A172 (cell line): ENCODE results near the gene RANBP9. TPM values are rescaled to one million over a fixed set of nuclear protein-coding genes. Genes with fewer than 3 reads are reported as not detected.

Source experiments
- DNase-seq: peaks from one replicate; pipeline ENCODE4 v3.0.0-alpha.2; 2015; ENCODE audit warnings: low spot score
- total RNA-seq: library from RNA; depleted of rRNA; stranded (reverse); fragments of >200 nt; shearing (Covaris generic); gene quantifications from 2 replicates; pipeline ENCODE4 v1.2.3, GENCODE V29; 2014

The RANBP9 gene
- total RNA-seq, 1 experiment from 2014 or later, result 21.8 TPM

GRCh38 chr6:13710552-13711323 lies 897 bp downstream of the RANBP9 start:
- no peak for DNase-seq

- no peak for DNase-seq
These were observed 1.7 kb downstream of the RANBP9 start for GRCh38 chr6:13709689-13710551.

GRCh38 chr6:13708736-13709135 lies 2.9 kb downstream of the RANBP9 start:
- no peak for DNase-seq

DNA sequence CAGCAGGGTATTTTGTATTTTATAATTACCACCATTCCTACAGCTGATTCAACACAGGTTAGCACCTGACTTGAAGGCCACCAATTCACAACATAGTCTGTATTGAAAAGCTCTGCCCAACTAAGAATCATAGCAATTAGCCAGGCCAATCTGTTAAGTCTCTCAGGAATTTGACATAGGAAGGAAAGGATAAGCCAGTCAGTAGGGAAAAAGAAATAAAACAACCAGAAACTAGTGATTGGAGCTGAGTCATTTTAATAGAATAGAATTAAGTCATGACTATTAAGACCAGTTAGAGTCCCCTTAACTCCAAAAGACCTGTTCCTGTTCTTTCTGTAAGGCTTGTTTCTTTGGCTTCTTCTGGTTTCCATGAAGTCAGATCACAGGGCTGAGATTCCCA lies 8.1 kb downstream of the RANBP9 start:
- DNase-seq, result no peak

DNA sequence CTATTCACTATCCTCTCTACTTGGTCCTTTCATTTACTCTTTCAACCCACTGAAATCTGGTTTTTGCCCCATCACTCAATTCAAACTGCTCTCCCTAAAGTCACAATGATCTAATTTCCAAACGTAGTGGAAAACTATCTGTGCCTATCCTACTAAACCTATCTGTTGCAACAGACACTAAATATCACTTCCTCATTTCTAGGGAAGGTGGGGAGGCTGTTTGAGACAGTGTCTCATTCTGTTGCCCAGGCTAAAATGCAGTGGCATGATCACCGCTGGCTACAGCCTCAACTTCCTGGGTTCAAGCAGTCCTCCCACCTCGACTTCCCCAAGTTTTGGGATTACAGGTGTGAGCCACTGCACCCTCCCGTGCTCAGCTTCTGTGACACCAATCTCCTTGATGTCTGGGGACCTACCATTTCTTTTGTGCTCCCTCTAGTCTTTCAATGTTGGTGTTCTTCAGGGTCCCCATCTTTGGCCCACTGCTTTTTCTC lies 8.8 kb downstream of the RANBP9 start:
- no peak for DNase-seq

DNA sequence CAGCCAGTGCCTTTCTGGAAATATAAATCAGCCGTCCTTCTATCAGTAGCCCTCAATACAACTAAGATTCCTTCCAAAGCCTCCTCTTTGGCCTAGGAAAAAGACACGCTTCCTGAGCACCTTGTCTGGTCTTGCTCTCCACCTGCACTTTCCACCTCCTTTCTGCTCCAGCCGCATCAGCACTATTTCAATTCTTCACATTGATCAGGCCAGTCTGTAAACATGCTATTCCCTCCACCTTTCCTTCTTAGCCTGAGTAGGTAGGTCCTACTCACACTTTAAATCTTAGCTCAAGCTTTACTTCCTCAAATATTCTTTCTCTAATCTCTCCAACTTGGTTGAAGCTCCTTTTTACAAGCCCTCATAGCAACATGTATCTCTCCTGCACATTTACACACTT lies 11.4 kb downstream of the RANBP9 start:
- DNase-seq, result no peak

DNA sequence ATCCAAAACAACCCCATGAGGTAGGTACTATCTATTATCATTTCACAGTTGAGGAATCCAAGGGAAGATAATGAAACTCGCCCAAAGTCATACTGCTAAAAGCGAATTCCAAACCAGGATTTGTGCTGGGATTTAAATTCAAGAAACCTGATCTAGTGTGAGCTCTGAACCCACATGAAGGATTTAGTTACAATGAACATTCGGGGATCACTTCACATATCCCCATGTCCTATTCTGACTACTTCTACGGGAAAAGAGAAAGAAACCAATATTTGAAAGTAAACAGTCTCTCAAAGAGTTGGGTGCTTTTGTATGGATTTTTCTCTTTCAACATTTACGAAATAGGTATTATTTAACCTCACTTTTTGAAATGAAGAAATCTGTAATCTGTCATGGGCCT lies 12.9 kb downstream of the RANBP9 start:
- DNase-seq, result no peak

- DNase-seq, result no peak
These were observed 13.8 kb downstream of the RANBP9 start for GRCh38 chr6:13697857-13698256.

DNA sequence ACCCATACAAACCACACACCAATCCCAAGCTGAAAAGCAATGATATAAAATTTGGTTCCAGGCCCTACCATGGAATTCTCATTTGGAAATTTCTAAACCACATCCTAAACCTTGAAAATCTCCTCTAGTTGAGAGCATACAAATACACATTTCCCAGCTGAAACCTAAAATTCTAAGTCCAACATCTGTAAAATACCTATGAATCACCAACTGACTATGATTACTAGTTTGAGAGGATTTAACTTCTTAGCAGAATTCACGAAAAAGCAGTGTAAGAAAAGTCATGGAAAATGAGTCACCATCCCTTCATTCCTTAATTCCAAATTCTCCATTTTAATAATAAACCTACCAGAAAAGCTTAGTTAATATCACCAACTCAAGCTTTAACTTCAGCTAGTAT lies 15.4 kb downstream of the RANBP9 start:
- peak; percentile 13 for DNase-seq

DNA sequence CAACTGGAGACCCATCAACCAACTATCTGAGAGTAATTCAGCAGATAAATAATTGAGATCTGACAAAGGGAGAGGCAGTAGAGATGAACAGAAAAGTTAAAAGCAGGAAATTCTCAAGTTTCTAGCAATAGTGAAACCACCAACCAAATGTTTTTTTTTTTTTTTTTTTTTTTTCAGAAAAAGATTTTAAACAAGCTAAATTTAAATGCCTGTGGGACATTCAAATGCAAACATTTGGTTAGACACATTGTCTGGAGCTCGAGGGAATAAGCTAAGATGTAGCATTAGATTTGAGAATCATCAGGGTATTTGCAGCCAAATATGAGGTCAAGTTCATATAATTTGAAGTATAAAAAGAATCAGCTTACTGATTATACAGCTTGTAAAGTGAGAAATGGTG lies 16.4 kb downstream of the RANBP9 start:
- no peak for DNase-seq

- DNase-seq, result no peak
These were observed 17.1 kb downstream of the RANBP9 start for GRCh38 chr6:13694562-13694961.

DNA sequence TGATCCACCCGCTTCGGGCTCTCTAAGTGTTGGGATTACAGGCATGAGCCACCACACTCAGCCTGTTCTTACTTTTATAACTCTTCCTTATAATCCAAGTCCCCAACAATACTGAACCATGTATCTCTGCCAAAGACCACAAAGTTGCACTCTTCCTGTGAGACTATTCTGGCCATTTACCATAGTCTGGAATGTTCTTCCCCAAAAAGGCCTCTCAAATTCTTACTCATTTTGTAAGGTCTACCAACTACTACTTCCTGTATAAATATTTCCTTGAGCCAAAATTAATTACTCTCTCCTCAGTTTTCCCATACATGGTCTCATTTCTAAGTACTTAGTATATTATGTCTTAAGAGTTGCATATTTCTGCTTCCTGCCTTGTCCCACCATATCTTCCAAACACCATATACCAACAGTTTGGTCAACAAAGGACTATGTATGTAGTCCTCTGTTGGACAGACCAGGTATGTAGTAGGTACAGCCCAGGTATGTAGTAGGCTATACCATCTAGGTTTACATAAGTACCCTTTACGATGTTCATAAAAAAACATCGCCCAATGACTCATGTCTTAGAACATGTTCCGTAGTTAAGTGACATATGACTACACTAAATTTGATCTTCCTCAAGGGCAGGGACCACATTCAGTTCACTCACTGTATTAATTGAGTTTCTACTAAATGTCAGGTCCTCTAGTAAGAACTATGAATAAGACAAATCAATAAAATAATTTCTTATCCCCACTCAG lies 22.0 kb downstream of the RANBP9 start:
- no peak for DNase-seq

GRCh38 chr6:13688692-13689196 lies 22.9 kb downstream of the RANBP9 start:
- DNase-seq, result no peak

DNA sequence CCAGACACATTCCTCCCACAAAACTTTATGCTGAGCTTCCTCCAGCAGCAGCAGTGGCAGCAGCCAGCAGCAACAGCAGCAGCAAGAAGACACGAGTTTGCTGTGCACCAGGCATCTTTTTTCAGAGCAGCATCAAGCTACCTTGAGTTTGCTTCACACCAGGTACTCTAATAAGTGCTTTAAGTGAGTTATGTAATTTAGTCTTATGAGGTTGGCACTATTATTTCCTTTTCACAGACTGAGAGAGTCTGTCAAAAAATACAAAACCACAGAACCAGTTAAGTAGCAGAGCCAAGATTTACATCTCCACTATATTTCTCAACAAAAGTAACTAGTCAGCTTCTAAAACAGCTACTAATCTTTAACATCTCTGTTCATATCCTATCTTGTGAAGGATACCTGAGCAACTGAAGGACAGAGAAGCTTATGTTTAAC lies 23.7 kb downstream of the RANBP9 start:
- DNase-seq, result no peak

GRCh38 chr6:13684855-13685254 lies 26.8 kb downstream of the RANBP9 start:
- no peak for DNase-seq

GRCh38 chr6:13683038-13683437 lies 28.6 kb downstream of the RANBP9 start:
- no peak for DNase-seq

DNA sequence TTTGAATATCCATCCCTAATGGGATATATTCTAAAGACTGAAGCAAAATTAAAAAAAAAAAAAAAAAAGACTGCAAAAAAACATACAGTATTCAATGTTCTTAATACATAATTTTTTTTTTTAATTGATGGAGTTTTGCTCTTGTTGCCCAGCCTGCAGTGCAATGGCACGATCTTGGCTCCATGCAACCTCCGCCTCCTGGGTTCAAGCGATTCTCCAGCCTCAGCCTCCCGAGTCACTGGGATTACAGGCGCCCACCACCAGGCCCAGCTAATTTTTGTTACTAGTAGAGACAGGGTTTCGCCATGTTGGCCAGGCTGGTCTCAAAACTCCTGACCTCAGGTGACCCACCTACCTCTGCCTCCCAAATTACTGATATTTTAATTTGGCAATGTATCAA lies 29.3 kb downstream of the RANBP9 start:
- no peak for DNase-seq

DNA sequence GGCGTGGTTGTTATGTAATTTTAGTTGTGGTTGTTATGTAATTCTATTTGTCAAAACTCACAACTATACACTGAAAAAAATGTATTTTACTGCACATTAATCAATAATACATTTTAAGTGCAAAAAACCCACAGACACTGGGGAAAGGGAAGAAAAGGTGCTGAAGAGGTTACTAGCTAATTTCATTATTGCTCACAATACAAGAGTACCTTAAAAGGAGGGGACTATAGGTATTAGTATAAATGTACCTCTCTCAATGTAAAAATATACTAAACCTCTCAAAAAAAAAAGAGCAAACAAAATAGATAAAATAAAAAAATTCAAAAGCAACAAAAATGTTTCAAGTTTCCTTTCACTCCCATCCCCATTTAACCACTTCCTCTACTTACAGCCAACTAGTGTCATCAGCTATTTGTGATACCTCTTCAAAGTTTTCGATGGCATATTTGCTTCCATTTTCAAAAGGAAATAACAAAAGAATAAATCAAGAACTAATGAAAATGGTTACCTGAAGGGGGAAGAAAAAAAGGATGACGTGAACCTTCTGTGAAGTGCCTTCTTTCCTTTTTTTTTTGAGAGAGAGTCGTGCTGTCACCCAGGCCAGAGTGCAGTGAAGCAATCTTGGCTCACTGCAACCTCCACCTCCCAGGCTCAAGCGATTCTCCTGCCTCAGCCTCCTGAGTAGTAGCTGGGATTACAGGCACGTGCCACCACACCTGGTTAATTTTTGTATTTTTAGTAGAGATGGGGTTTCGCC lies 30.2 kb downstream of the RANBP9 start:
- DNase-seq, result no peak

- DNase-seq, result no peak
These were observed 31.1 kb downstream of the RANBP9 start for GRCh38 chr6:13680448-13680968.

GRCh38 chr6:13679996-13680395 lies 31.6 kb downstream of the RANBP9 start:
- DNase-seq, result no peak
